Spleen (tissue), 7 donors: Measurements from ENCODE around the gene HEATR3.

Source experiments
- CTCF ChIP-seq, 11 experiments: fragments of 200-600 bp in 7 of 11; fragments of 450-650 bp in 4 of 11; sonication (generic) in 4 of 11; IDR thresholded peaks in 8 of 11; conservative IDR thresholded peaks in 3 of 11; 1 replicate in 7 of 11; 2 replicates in 4 of 11; pipeline versions ENCODE4 v1.4.0 to v1.8.0; 2016 to 2021; ENCODE audit warnings: antibody characterized with exemption in 11 of 11, inconsistent platforms in 4 of 11, mild to moderate bottlenecking in 1 of 11
- POLR2A ChIP-seq, 3 donors: fragments of 450-650 bp; IDR thresholded peaks; one replicate each; pipeline ENCODE4 v1.5.1; 2017; ENCODE audit warnings: antibody characterized with exemption in 3 of 3, mild to moderate bottlenecking in 1 of 3
- donor health status: DM: no; HTN: no; CAD: no; lungs with moderate emphysema.
- donor health status: DM: no; HTN: no; CAD: no.
- donor health status: DM: no; HTN: no; CAD: no.

GRCh38 chr16:50065624-50066481, at the start of gene HEATR3:
- peak in 1 of 11 experiments; percentile 12 for TF ChIP-seq CTCF (IDR thresholded peaks at IDR 0.05 in 8 of 11, conservative IDR thresholded peaks at IDR 0.05 in 3 of 11)
- peak in 2 of 3 donors; percentile 12 to 38 for TF ChIP-seq POLR2A (IDR thresholded peaks at IDR 0.05)
